Measurements from ENCODE around the gene EMX1.
"Not testable (repeated sequence)": the region's sequence is repeated elsewhere in the genome, so short reads cannot be mapped to it uniquely, and the experiment has no call there.

The EMX1 gene

GRCh38 chr2:72900191-72900825 is 17.0 kb upstream of the EMX1 start:
- no peak for DNase-seq (ENCODE audit: low read depth)

- DNase-seq (ENCODE audit: low read depth): no peak
These were observed 15.9 kb upstream of the EMX1 start for GRCh38 chr2:72901426-72901825.

GRCh38 chr2:72907369-72907768 is 9.9 kb upstream of the EMX1 start:
- DNase-seq (ENCODE audit: low read depth): not testable (repeated sequence)

- no peak for DNase-seq (ENCODE audit: low read depth)
These were observed 8.6 kb upstream of the EMX1 start for GRCh38 chr2:72908741-72909140.

DNA sequence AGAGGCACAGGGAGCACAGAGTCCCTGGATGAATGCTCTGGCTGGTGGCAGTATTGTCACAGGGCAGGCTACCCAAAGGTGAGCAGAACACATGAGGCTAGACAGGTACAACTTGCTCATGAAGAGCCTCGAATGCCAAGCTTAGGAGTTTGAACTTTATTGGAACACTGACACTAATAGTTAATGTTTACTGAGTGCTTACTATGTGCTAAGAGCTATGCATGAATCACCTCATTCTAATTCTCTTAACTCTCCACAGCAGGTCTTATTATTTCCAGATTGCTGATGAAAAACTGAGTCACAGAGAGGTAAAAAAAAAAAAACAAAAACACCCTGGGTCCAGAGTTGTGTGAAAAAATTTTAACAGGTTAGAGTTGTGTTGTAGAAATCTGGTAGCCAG is 6.1 kb upstream of the EMX1 start:
- DNase-seq (ENCODE audit: low read depth): no peak

DNA sequence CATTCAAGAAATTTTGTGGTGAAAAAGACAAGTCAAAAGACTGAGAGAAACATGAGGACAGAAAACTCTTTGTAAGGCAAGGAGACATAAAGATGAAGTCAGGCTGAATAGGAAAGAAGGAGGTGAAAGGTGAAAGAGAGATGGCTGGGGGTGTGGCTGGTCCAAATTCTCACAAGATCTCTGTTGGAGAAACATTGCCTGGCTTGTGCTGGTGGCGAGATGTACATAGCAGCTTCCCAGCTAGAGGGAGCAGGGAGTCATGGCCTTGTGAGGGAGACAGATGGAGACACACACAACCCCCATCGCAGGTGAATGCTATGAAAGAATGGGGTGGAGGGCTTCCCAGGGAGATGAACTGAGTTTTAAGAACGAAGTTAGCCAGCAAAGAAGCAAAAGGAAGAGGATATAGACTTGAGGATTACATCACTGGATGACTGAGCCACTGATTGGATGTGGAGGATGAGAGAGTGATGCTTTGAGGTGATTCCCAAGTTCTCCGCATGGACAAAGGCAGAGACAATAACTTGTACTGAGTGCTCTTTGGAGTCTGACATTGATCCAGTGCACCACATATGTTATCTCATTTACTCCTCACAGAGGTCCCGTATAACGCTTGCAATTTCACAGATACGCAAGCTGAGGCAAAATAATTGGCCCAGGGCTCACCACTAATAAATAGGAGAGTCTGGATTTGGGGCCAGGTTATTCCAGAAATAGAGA is 3.7 kb upstream of the EMX1 start:
- no peak for DNase-seq (ENCODE audit: low read depth)

- DNase-seq (ENCODE audit: low read depth): no peak
These were observed 3.1 kb upstream of the EMX1 start for GRCh38 chr2:72914206-72914559.

- DNase-seq (ENCODE audit: low read depth): no peak
These were observed 2.6 kb upstream of the EMX1 start for GRCh38 chr2:72914589-72915319.

GRCh38 chr2:72915320-72915906 is 1.9 kb upstream of the EMX1 start:
- no peak for DNase-seq (ENCODE audit: low read depth)

- peak; percentile 33 for DNase-seq (ENCODE audit: low read depth)
These were observed 1.2 kb upstream of the EMX1 start for GRCh38 chr2:72915907-72916742.

DNA sequence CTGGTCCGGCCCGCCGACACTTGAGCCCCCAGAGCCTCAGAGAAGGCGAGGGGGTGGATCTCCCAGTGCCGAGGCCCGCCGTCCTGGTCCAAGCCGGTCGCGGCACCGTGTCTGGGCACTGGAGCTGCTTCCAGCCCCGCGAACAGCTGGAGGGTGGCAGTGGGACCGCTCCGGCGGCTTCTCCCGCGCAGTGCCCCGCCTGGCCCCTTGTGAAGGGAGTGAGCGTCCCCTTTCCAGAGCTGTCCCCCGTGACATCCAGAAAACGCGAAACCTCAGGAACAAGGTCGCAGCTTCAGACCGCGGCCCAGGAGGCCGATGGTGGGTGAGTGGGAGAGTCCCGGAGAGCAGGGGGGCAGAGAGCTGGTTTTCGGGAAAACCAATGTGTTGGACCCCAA is 579 bp upstream of the EMX1 start:
- no peak for DNase-seq (ENCODE audit: low read depth)

- no peak for DNase-seq (ENCODE audit: low read depth)
These were observed 696 bp downstream of the EMX1 start for GRCh38 chr2:72917877-72918553.

GRCh38 chr2:72919414-72920317 is 2.3 kb downstream of the EMX1 start:
- no peak for DNase-seq (ENCODE audit: low read depth)

GRCh38 chr2:72920318-72921087 is 3.2 kb downstream of the EMX1 start:
- peak; percentile 23 for DNase-seq (ENCODE audit: low read depth)

DNA sequence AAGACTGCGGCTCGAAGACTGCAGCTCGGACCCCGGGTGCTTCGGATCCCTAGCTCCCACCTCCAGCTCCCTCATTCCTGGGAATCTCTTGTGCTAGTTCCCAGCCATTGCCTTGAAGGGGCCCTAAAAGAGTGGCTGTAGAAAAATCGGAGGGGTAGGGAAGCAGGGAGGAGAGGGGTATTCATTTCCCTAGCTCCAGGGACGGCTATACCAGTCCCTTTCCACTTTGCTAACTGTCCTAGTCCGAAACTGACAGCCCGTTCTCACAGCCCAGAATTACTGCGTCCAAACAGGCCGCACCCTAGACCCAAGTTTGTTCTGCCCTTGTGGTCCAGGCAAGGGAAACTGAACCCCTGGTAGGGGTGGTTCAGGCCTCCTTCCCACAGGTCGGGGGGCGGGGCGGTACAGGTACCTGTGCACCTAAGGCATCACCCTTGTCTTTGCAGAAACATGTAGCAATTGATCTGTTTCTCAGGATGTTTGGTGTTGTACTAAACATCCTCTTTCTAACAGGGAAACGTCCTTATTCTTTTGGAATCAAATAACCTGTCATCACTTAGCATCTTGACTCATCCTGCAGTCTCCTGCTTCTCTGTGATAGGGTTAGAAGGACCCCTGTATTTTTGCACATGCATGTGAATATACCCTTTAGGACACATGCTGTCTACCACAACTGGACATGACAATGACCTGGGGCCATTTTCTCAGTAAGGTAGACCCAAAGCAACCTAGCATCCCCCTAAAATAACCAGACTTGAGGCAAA is 4.0 kb downstream of the EMX1 start:
- DNase-seq (ENCODE audit: low read depth): no peak

GRCh38 chr2:72921853-72922252 is 4.5 kb downstream of the EMX1 start:
- no peak for DNase-seq (ENCODE audit: low read depth)

- no peak for DNase-seq (ENCODE audit: low read depth)
These were observed 6.6 kb downstream of the EMX1 start for GRCh38 chr2:72923833-72924352.
